Activated naive CD8-positive, alpha-beta T cell (primary cell): ENCODE measurements around the gene SEBOX.
"Not testable (repeated sequence)": the region's sequence is repeated elsewhere in the genome, so short reads cannot be mapped to it uniquely, and the experiment has no call there.

Source experiments
- H3K27ac Mint-ChIP-seq: one replicate; pipeline ENCODE4 v1.8.0; 2021; ENCODE audit warnings: mixed read lengths
- H3K27me3 Mint-ChIP-seq: one replicate; pipeline ENCODE4 v1.8.0; 2021; ENCODE audit warnings: mixed read lengths
- H3K36me3 Mint-ChIP-seq: one replicate; pipeline ENCODE4 v1.8.0; 2021; ENCODE audit warnings: mixed read lengths
- H3K4me1 Mint-ChIP-seq: one replicate; pipeline ENCODE4 v1.8.0; 2021; ENCODE audit warnings: low read depth, mixed read lengths
- H3K4me3 Mint-ChIP-seq: one replicate; pipeline ENCODE4 v1.8.0; 2021; ENCODE audit warnings: mild to moderate bottlenecking, mixed read lengths
- H3K9me3 Mint-ChIP-seq: one replicate; pipeline ENCODE4 v1.8.0; 2021; ENCODE audit warnings: low read depth, mixed read lengths

The SEBOX gene

GRCh38 chr17:28343491-28343932 lies 21.5 kb downstream of the SEBOX start:
- Mint-ChIP-seq H3K27ac (peak overlapping the region; percentile 34), H3K36me3 (no peaks in the 10 kb centered on the region), H3K27me3 (no peaks in the 10 kb centered on the region), H3K4me1 (peaks cover 10% of the 10 kb centered on the region), H3K9me3 (no peaks in the 10 kb centered on the region), H3K4me3 (no peak overlapping the region)

DNA sequence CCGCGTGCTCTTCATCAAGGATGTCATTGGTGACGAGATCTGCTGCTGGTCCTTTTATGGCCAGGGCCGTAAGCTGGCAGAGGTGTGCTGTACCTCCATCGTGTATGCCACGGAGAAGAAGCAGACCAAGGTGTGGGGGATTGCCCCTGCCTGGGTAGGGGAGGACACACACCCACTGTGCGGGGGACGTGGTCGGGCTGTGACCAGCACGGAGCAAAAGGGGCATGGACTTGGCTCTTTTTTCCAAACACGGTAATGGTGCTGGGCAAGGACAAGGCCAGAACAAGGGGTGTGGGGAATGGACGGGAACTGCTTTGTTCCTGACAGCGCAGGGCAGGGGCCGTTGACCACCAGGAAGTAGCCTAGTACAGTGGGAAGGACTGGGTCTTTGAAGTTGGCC lies 22.7 kb downstream of the SEBOX start:
- no peaks in the 10 kb centered on the region for H3K36me3 Mint-ChIP-seq
- no peaks in the 10 kb centered on the region for H3K27me3 Mint-ChIP-seq
- H3K4me1 Mint-ChIP-seq = peaks cover 19% of the 10 kb centered on the region
- H3K4me3 Mint-ChIP-seq = no peak overlapping the region
- H3K9me3 Mint-ChIP-seq = no peaks in the 10 kb centered on the region
- no peak overlapping the region for H3K27ac Mint-ChIP-seq

- peaks cover 27% of the 10 kb centered on the region for H3K4me1 Mint-ChIP-seq
- no peak overlapping the region for H3K27ac Mint-ChIP-seq
- H3K36me3 Mint-ChIP-seq = peaks cover 2% of the 10 kb centered on the region
- no peak overlapping the region for H3K4me3 Mint-ChIP-seq
- H3K9me3 Mint-ChIP-seq = no peaks in the 10 kb centered on the region
- H3K27me3 Mint-ChIP-seq = no peaks in the 10 kb centered on the region
Measured at GRCh38 chr17:28341516-28341915, 23.5 kb downstream of the SEBOX start.

DNA sequence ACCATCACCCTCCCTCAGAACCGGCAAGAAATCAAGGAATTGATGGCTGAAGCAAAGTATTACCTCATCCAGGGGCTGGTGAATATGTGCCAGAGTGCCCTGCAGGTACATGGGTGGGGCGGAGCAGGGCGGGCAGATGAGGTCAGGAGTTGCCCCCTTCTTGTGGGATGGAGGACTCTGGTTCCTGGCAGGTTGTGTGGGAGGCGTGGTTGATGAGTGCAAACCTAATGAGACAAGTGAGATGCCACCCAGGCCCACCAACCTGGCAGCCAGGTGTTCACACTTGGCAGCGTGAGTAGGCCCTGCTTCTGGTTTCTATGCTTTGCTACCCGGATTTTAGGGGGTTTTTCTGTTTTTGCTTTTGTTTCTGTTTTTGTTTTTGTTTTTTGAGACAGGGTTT lies 24.6 kb downstream of the SEBOX start:
- peaks cover 2% of the 10 kb centered on the region for H3K36me3 Mint-ChIP-seq
- H3K27ac Mint-ChIP-seq = no peak overlapping the region
- H3K27me3 Mint-ChIP-seq = no peaks in the 10 kb centered on the region

GRCh38 chr17:28339431-28339830 lies 25.6 kb downstream of the SEBOX start:
- Mint-ChIP-seq H3K27ac (no peak overlapping the region), H3K27me3 (no peaks in the 10 kb centered on the region), H3K9me3 (no peaks in the 10 kb centered on the region), H3K4me3 (no peak overlapping the region), H3K4me1 (peaks cover 39% of the 10 kb centered on the region), H3K36me3 (peaks cover 2% of the 10 kb centered on the region)

More for the DNA sequence above, 24.6 kb downstream of the SEBOX start:
- H3K4me3 Mint-ChIP-seq = no peak overlapping the region
- no peaks in the 10 kb centered on the region for H3K9me3 Mint-ChIP-seq
- H3K4me1 Mint-ChIP-seq = peaks cover 33% of the 10 kb centered on the region

- H3K27me3 Mint-ChIP-seq, H3K4me3 Mint-ChIP-seq, H3K9me3 Mint-ChIP-seq, H3K36me3 Mint-ChIP-seq, H3K27ac Mint-ChIP-seq: not testable (repeated sequence)
- peaks cover 45% of the 10 kb centered on the region for H3K4me1 Mint-ChIP-seq
Measured at GRCh38 chr17:28338769-28339212, 26.2 kb downstream of the SEBOX start.

DNA sequence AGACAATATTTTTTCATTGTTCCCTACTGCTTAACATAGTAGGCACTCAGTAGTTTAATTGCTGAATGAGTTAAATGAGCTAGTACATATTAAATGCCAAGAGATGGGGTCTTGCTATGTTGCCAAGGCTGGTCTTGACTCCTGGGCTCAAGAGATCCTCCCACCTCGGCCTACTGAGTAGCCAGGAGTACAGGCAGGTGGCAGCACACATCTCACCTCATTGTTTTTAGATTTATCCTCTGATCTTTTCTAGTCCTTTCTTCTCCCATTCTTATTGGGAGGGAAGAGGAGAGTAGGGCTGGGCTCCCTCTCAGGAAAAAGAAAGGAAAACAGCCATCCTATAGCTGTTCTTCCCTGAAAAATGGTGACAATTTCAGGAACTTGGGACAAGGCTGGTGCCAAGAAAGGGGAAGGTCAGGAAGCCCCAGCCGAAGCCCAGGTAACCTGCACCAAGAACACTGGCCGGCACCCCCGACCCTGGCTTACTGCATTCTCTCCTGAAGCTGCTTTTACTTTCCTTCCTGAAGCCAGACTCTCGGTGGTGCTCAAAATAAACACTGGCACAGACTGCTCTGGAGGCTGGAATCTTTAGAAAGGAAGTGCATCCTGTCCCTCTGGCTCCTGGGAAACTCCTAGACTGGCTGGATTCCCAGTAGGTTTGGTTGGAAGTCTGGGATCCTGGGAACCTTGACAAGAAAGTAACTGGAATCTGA lies 26.8 kb downstream of the SEBOX start:
- Mint-ChIP-seq H3K36me3 (peaks cover 2% of the 10 kb centered on the region), H3K27ac (no peak overlapping the region), H3K4me1 (peaks cover 48% of the 10 kb centered on the region), H3K27me3 (no peaks in the 10 kb centered on the region), H3K4me3 (no peak overlapping the region), H3K9me3 (no peaks in the 10 kb centered on the region)

GRCh38 chr17:28335959-28336871 lies 28.8 kb downstream of the SEBOX start:
- Mint-ChIP-seq H3K4me1 (peaks cover 54% of the 10 kb centered on the region), H3K9me3 (no peaks in the 10 kb centered on the region), H3K36me3 (peaks cover 2% of the 10 kb centered on the region), H3K4me3 (peak overlapping the region; percentile 96), H3K27me3 (no peaks in the 10 kb centered on the region), H3K27ac (peak overlapping the region; percentile 76)

- Mint-ChIP-seq H3K27ac (peak within 1 kb of the TSS; percentile 79), H3K36me3 (peaks cover 2% of the 10 kb centered on the region), H3K4me1 (peaks cover 54% of the 10 kb centered on the region), H3K4me3 (peak within 1 kb of the TSS; percentile 96), H3K9me3 (no peaks in the 10 kb centered on the region), H3K27me3 (no peaks in the 10 kb centered on the region)
Measured at GRCh38 chr17:28335201-28335958, 29.6 kb downstream of the SEBOX start, which contains the start of the genes IFT20 and TNFAIP1. Gene IFT20, minus strand, starts transcription at chr17:28335472. Its CDS starts 3,487 bp downstream, at chr17:28331985. Gene TNFAIP1, plus strand, starts transcription at chr17:28335761. Its CDS starts 3,761 bp downstream, at chr17:28339522.

GRCh38 chr17:28334666-28335200 lies 30.3 kb downstream of the SEBOX start:
- Mint-ChIP-seq H3K27ac (peak overlapping the region; percentile 79), H3K27me3 (no peaks in the 10 kb centered on the region), H3K4me3 (peak overlapping the region; percentile 96), H3K9me3 (no peaks in the 10 kb centered on the region), H3K4me1 (peaks cover 54% of the 10 kb centered on the region), H3K36me3 (peaks cover 2% of the 10 kb centered on the region)

DNA sequence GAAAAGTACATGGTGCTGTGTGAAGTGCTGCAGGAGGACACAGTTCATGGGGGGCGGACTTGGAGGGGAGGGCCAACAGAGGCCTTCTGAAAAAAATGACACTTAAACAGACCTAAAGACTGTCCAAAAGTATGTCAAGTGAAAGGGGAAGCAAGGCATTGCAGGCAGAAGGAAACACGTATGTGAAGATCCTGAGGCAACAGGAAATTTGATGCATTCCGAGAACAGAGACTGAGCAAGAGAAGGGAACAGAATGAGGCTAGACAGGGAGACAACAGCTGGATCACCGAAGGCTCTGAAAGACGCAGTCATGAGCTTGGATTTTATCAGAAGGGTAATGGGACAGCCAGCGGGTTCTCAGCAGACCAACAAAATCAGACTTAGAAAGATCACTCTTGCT lies 30.8 kb downstream of the SEBOX start:
- Mint-ChIP-seq H3K27ac (peak overlapping the region; percentile 79), H3K4me3 (peak overlapping the region; percentile 96), H3K36me3 (peaks cover 2% of the 10 kb centered on the region), H3K4me1 (peaks cover 50% of the 10 kb centered on the region), H3K27me3 (no peaks in the 10 kb centered on the region), H3K9me3 (no peaks in the 10 kb centered on the region)

- H3K9me3 Mint-ChIP-seq = no peaks in the 10 kb centered on the region
- H3K36me3 Mint-ChIP-seq = peaks cover 5% of the 10 kb centered on the region
- H3K4me3 Mint-ChIP-seq = no peak overlapping the region
- H3K27ac Mint-ChIP-seq = no peak overlapping the region
- peaks cover 45% of the 10 kb centered on the region for H3K4me1 Mint-ChIP-seq
- no peaks in the 10 kb centered on the region for H3K27me3 Mint-ChIP-seq
Measured at GRCh38 chr17:28333083-28333746, 31.8 kb downstream of the SEBOX start.

- no peak overlapping the region for H3K27ac Mint-ChIP-seq
- no peaks in the 10 kb centered on the region for H3K27me3 Mint-ChIP-seq
- H3K4me1 Mint-ChIP-seq = peaks cover 40% of the 10 kb centered on the region
- H3K36me3 Mint-ChIP-seq = peaks cover 3% of the 10 kb centered on the region
- H3K9me3 Mint-ChIP-seq = no peaks in the 10 kb centered on the region
- H3K4me3 Mint-ChIP-seq = no peak overlapping the region
Measured at GRCh38 chr17:28331891-28332420, 33.0 kb downstream of the SEBOX start.

DNA sequence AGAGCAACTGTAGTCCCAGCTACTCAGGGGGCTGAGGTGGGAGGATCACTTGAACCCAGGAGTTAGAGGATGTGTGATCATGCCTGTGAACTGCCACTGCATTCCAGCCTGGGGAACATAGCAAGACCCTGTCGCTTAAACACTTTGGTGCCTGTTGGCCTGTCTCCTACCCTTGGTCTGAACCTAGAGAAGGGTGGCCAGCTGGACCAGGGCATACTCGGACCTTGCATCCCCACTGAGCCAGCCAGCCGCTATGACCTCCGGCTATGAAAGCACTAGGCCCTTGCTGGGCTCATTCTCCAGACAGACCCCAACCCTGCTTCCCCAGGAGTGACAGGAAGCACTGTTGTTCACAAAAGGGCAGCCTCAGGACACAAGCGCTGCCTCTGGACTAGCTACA lies 34.3 kb downstream of the SEBOX start:
- H3K27ac Mint-ChIP-seq = no peak overlapping the region
- H3K36me3 Mint-ChIP-seq = peaks cover 4% of the 10 kb centered on the region
- H3K27me3 Mint-ChIP-seq = no peaks in the 10 kb centered on the region
- H3K9me3 Mint-ChIP-seq = no peaks in the 10 kb centered on the region
- H3K4me3 Mint-ChIP-seq = no peak overlapping the region
- peaks cover 29% of the 10 kb centered on the region for H3K4me1 Mint-ChIP-seq
